ENCODE data around the gene SLC22A12.
"Not testable (repeated sequence)": the region's sequence is repeated elsewhere in the genome, so short reads cannot be mapped to it uniquely, and the experiment has no call there.

Gene SLC22A12

GRCh38 chr11:64590763-64591221, at the start of gene SLC22A12:
Gene SLC22A12 (plus strand): TSS chr11:64591220. CDS start chr11:64591557, 337 bp downstream.
- no peak for DNase-seq

GRCh38 chr11:64542172-64543125, 48.6 kb upstream of the SLC22A12 start:
- DNase-seq = no peak

- no peak for DNase-seq
These were observed 47.2 kb upstream of the SLC22A12 start for GRCh38 chr11:64543818-64544217.

GRCh38 chr11:64544616-64545296, 46.3 kb upstream of the SLC22A12 start:
- no peak for DNase-seq

GRCh38 chr11:64545619-64546018, 45.4 kb upstream of the SLC22A12 start:
- no peak for DNase-seq

GRCh38 chr11:64546176-64546575, 44.8 kb upstream of the SLC22A12 start:
- DNase-seq = no peak

GRCh38 chr11:64546600-64546999, 44.4 kb upstream of the SLC22A12 start:
- no peak for DNase-seq

- DNase-seq = no peak
These were observed 41.1 kb upstream of the SLC22A12 start for GRCh38 chr11:64549969-64550368.

- no peak for DNase-seq
These were observed 37.3 kb upstream of the SLC22A12 start for GRCh38 chr11:64553554-64554201.

- DNase-seq = no peak
These were observed 34.8 kb upstream of the SLC22A12 start for GRCh38 chr11:64556044-64556720.

GRCh38 chr11:64556721-64557250, 34.2 kb upstream of the SLC22A12 start:
- DNase-seq = no peak

GRCh38 chr11:64558065-64558745, 32.8 kb upstream of the SLC22A12 start:
- no peak for DNase-seq

GRCh38 chr11:64558869-64559268, 32.2 kb upstream of the SLC22A12 start:
- DNase-seq = no peak

- no peak for DNase-seq
These were observed 31.5 kb upstream of the SLC22A12 start for GRCh38 chr11:64559351-64560138.

- no peak for DNase-seq
These were observed 30.8 kb upstream of the SLC22A12 start for GRCh38 chr11:64560139-64560771.

GRCh38 chr11:64560941-64561340, 30.1 kb upstream of the SLC22A12 start:
- DNase-seq = no peak

- DNase-seq = not testable (repeated sequence)
These were observed 29.6 kb upstream of the SLC22A12 start for GRCh38 chr11:64561429-64561828.

- no peak for DNase-seq
These were observed 28.9 kb upstream of the SLC22A12 start for GRCh38 chr11:64561984-64562722.

GRCh38 chr11:64562723-64563351, 28.2 kb upstream of the SLC22A12 start:
- no peak for DNase-seq

Data from NCI-H2029 (cell line).